ENCODE measurements around the gene ACTR1B.
"Not testable (repeated sequence)": the region's sequence is repeated elsewhere in the genome, so short reads cannot be mapped to it uniquely, and the experiment has no call there.

ACTR1B gene

DNA sequence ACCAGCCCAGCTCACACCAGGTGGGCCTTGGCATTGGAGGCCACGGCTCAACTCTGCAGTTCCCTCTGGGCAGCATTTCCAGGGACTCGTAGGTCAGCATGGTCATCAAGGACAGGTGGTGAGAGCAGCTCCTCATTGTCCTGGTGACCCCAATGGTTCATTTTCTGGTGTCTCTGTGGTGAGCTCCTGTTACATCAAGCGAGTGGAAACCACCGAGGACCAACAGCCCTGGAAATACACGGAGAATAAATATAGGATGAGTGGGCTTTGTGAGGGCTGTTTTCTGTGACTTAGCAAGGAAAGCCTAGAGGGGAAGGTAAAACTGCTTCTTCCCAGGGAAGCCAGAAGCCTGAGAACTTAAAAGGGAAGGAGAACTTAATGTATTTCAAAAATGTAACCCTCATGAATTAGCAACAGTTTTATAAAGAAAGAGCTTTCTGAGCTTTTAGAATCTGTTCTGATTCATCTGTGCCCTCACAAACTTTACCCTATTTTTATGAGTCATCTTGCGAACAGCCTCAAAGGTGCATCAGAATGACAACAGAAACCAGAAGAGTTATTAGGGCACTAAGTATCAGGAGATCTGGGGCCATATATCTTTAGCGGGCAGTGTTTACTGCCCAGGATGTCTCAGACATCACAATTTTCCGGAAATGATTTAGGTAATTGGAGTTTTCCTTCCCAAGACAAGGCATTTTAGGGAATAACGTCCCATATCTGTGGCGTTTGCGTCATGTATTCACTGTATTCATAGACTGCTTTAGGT is 24.4 kb upstream of the ACTR1B start:
- DNase-seq (ENCODE audit: low read depth): no peak

DNA sequence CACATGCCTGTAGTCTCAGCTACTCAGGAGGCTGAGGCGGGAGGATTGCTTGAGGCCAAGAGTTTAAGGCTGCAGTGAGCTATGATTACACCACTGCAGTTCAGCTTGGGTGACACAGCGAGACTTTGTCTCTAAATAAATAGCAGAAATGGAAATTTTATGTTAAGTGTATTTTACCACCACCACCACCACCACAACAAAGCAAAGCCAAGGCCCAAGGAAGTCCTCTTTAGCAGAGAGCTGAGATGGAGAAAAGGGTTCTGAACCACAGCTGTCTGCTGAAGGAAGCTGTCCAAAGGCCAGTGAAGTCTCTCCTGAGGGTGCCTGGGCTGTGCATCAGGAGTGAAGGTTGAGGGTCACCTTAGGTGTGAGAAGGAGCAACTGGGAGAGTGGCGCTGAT is 23.4 kb upstream of the ACTR1B start:
- not testable (repeated sequence) for DNase-seq (ENCODE audit: low read depth)

DNA sequence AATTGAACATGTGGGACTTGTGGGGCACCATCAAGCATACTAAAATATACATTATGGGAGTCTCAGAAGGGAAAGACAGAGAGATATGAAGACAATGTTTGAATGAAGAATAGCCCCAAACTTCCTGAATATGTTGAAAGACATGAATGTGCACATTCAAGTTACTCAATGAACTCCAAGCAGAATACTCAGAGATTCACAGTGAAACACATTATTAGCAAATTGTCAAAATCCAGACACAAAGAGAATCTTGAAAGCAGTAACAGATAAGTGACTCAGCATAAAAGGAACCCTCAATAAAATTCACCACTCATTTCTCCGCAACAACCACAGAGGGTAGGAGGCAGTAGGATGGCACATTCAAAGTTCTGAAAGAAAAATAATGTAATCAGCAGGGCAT is 14.5 kb upstream of the ACTR1B start:
- DNase-seq (ENCODE audit: low read depth): no peak

DNA sequence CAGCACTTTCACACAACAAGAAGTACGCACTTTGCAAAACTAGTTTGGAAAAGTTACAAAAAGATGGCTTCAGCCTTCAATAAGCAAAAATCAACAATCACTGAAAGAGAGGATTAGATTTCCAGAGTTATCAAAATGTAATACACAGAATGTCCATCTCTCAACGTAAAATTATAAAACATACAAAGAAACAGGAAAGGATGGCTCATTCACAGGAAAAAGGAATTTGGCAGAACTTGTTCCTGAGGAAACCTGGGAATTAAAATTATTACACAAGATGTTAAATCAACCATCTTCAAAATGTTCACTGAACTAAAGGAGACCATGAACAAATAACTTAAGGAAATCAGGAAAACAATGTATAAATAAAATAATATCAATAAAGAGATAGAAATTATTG is 13.6 kb upstream of the ACTR1B start:
- no peak for DNase-seq (ENCODE audit: low read depth)

DNA sequence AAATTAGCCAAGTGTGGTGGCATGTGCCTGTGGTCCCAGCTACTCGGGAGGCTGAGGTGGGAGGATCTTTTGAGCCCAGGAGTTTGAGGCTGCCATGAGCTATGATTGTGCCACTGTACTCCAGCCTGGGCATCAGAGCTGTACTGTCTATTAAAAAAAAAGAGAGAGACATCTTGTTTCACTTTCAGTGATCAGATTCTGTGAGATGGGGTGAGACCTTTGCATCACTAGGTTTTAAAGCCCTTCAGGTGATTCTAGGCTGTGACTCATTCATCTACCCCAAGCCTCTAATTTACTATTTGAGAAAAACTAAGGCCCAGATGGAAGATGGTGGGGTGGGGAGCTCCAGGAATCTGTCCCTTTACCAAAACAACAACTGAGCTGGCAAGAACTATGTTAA is 12.8 kb upstream of the ACTR1B start:
- no peak for DNase-seq (ENCODE audit: low read depth)

DNA sequence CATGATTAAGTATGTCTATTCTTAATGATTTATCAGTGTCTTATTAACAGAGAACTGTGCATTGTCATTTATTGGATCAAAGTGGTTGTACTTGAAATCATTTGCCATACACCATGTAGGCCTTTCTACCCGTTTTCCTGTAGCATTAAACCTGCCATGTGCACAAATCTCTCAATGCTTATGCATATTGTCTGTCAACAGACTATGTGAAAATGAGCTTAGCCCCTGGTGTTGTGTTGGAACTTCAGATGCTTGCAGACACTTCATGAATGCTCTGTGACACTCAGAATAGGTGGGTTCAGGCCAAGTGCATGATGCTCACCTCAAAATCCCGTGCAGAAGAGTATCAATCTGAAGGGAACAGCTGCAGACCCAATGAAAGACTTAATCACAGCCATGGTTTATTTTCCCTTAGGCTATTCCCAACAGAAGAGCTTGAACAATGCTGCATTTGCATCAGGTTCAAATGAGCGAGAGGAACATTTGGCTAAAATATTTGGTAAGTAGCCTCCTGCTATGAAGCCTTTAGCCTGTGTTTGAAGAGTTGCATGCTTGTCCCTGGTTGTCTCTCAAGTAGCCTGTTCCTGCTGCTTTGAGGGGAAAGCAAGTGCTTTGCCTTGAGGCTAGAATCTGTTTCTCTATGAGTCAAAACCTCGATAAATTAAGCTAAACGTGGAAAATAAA is 11.7 kb upstream of the ACTR1B start:
- DNase-seq (ENCODE audit: low read depth): no peak

DNA sequence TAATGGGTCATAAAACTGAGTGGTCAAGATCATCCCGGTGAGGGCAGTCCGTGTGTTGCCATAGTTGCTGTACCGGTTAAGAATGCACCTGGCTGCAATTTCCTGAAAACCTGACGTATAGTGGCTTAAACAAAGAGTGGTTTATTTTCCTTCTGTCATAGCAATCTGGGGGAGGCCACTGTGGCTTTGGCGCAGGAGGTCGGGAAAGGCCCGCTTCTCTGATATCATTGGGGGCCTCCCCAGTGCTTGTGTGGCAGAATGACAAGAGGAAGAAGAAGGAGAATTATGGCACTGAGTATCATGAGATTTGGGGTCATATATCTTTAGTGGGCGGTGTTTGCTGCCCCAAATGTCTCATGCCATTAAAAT is 10.1 kb upstream of the ACTR1B start:
- DNase-seq (ENCODE audit: low read depth): no peak

DNA sequence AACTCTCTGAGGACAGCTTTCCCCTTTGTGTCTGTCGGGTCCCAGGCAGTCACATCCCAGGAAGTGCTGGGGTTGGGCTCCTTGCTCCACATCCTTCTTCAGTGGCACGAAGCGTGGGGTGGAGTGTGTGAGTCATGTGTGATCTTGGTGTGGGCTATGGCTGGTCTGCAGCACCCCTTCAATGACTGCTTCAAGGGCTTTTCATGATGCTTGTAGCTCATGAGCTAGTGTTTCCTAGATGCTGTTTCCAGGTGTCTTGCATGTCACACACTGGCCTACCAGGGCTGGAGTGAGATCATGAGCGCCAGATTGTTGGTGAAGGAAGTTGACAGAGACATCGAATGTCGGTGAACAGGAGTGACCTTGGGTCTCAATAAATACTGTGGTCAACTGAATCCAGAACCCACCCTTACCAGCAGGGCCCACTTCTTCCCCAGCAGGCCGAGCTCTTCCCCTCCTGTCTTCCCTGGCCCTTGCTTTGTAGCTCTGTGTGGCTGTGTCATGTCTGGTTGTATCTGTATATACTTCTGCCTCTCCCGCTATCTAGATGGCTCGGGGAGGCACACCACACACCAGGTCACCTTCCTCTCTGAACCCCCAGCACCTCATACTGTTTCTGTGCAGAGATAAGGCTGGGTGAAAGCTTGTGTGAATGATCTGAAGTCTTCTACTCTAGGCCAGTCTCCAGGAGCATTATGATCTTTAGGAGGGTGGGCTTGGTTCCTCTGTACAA is 9.5 kb upstream of the ACTR1B start:
- DNase-seq (ENCODE audit: low read depth): no peak

DNA sequence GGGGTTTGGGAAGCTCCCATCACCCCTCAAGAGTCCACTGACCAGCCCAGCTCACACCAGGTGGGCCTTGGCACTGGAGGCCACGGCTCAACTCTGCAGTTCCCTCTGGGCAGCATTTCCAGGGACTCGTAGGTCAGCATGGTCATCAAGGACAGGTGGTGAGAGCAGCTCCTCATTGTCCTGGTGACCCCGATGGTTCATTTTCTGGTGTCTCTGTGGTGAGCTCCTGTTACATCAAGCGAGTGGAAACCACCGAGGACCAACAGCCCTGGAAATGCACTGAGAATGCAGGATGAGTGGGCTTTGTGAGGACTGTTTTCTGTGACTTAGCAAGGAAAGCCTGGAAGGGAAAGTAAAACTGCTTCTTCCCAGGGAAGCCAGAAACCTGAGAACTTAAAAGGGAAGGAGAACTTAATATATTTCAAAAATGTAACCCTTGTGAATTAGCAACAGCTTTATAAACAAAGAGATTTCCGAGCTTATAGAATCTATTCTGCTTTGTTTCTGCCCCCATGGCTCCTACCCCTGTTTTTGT is 8.8 kb upstream of the ACTR1B start:
- DNase-seq (ENCODE audit: low read depth): not testable (repeated sequence)

DNA sequence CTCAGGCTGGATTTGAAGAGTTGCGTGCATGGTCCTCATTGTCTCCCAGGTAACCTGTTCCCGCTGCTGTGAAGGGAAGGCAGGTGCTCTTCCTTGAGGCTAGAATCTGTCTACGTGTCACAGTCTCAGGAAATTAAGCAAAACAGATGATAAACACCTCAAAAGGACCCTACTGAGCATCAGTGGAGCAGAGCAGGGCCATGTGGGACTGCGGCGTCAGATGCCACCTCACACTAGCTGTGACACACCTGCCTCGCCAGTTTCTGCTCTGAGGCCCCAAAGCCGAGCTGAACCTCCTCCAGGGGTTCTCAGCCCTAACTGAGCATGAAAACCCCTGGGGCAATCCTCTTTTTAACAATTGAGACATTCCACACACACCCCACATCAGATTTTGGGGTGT is 7.7 kb upstream of the ACTR1B start:
- DNase-seq (ENCODE audit: low read depth): no peak

DNA sequence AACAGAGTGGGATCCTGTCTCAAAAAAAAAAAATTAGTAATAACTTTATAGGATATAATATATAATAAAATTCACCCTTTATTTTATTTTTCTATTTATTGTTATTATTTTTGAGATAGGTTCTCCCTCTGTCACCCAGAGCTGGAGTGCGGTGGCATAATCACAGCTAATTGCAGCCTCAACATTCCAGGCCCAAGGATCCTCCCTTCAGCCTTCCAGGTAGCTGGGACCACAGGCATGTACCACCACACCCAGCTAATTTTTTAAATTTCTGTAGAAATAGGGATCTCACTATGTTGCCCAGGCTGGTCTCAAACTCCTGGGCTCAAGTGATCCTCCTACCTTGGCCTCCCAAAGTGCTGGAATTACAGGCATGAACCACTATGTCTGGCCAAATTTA is 6.6 kb upstream of the ACTR1B start:
- no peak for DNase-seq (ENCODE audit: low read depth)

DNA sequence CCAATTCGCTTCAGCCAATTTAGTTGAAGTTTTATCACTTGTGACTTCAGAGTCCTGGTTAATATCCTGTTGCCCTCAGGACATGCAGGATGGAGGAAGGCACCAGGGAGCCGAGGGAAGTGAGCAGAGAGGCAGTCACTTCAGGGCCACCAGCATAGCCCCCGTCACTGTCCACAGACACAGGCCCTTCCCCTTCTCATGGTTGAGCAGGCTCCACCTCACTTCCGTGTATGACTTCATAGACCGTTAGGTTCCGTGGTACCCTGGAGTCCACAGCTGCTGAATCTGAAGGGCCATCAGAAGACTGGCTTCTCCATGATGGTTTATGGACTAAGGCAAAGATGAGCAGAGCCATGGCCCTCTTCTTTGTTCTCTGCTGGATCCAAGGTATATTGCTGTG is 5.6 kb upstream of the ACTR1B start, which contains the start of gene C2orf92:
C2orf92 (plus strand) TSS at position 266 of the 400 bp plus-strand sequence; CDS start at position 342, 76 bp downstream.
- DNase-seq (ENCODE audit: low read depth): no peak

DNA sequence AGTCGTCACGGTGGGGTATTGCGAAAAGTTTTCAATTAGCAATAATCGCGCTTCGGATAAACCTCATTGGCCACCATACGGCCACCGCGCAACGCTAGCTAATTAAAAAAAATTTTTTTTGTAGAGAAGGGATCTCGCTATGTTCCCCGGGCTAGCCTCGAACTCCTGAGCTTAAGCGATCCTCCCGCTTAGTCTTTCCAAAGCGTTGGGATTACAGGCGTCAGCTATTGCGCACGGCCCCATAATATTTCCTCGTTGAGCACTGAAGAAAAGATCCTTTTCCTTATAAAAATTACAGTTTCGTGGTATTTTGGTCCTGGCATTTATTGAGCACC is 759 bp upstream of the ACTR1B start:
- DNase-seq (ENCODE audit: low read depth): no peak

DNA sequence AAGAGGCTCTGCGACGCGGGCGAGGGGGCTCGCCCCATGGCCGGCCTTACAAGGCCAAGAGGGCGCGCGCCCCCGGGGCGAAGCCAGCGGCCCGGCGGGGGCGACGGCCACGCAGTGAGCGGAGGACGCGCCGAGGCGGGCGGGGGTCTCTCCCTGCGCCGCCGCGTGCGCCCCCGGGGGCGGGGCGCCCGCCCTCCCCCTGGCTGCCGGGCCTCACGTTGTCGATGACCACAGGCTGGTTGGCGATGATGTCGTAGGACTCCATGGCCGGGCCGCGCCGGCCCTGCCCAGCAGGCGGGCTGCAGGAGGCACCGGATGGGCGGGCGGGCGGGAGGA is 250 bp downstream of the ACTR1B start:
- no peak for DNase-seq (ENCODE audit: low read depth)

DNA sequence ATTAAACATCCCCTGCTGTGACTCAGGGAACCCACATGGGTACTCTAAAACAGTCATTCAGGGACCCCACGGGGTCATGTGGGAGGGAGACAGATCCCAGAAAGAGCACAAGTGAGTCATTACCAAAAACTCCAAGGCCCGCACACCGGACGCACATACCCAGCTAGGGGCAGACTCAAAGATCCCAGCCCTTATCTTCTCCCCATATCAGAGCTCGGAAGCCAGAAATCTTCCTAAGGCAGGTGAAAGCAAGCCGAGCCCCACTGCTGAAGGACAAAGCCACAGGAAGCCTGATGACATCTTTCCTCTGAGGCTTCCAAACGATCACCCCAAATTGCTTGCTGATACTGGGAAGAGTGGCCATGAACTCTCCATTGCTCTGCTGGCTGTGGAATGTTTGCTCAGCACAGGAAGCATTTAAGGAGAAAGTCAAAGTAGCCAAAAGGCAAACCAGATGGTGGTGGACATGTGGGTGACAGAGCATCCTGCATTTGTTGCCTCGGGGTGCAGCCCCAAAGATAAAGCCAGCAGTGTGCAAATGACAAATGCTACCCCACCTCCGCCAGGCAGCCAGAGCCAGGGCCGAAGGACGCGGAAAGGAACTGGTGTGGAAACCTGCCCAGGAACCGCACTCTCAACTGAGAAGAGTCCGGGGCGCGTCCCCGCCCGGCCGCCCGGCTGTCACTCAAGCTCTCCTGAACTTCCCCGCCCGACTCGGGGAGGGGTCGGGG is 784 bp downstream of the ACTR1B start:
- DNase-seq (ENCODE audit: low read depth): peak; percentile 42

DNA sequence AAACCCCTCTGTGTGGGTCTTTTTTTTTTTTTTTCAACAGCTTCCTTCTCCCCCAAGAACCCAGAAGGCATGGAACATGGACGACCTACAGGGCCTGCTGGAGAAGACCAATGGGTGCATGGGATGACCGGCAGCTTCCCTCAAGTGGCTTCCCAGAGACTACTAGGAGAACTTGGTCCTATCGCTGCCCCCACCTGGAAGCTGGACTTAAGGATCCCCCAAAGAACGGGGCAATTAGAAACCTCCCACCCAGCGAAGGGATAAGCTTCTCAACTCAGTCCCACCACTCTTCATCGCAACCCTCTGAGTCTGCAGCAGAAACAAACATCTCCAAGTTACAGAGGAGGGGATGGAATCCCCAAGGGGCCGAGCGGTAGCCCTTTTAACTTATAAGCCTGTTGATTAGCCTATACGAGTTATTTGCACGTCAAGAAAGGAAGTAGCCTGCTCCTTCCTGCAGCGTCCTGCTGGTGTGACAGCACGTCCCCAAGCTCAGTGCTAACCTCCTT is 1.4 kb downstream of the ACTR1B start:
- DNase-seq (ENCODE audit: low read depth): no peak

DNA sequence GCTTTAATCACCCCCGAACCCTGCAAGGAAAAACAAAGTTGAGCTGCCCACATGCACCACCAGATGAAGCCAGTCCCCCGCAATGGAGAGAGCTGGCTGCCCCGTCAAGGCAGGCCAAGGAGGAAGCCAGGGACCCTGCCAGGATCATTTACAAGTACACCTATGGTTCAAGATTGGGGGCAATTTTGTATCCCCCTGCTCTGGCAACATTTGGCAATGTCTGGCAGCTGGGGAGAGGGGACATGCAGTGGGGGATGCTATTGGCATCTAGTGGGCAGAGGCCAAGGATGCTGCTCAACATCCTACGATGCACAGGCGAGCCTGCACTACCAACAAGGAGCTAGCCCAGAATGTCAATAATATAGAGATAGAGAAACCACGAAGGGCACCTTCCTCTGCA is 1.9 kb downstream of the ACTR1B start:
- DNase-seq (ENCODE audit: low read depth): no peak

DNA sequence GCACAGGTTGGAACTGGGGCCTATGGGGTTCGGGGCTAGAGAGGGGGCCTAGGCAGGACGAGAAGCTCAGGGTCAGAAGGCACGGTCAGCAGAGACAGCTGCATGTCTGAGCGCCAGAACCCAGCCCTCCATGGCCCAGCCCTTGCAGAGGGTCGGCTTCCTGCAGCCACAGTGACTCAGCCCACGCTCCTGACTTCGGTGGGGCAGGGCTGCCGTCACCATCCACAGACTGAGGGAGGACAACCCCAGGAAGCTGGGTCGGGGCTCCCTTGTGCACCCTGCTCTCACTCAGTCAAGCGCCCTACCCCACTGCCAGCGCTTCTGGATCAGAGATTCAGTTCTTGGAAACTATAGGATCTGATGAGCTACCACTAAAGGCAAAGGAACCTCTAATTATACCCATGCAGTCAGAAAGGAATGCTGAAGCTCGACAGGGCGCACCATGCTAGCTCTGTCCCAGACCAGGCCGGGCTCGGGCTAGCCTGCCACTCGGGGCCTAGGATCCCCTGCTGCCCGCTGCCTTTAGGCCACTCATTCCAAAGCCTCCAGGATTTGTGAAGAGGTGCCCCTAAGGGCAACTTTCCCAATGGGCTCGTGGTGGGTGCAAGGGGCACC is 3.0 kb downstream of the ACTR1B start:
- no peak for DNase-seq (ENCODE audit: low read depth)

DNA sequence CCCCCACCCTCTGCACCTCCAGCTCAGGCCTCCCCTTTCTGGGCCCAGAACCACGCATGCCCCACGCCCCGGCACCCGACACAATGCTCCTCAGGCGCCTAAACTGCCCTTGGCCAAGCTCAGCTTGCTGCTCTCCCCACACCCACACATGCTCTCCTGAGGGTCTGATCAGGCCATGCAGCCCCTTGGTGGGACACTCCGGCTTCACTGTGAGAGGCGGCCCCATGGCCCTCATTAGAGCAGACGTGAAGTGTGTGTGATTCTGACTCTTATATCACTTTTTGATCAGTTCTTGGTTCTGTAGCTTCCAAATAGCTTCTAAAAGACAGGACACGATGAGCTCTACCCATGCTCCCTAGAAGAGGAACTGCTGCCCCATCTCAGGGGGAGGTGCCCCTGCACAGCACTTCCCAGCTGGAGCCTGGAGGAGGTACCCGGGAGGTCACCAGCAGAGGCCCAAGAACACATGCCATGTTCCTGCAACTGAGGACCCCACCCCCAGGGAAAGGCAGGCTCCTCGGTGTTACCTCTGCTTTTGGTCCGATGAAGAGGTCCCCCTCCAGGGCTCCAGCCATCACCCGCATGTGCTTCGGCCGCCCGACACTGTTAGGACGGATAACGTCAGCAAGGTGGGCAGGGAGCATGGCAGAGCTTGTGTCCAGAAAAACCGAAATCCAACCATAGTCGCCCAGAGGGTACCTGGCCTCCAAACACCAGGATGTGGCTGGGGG is 3.6 kb downstream of the ACTR1B start:
- no peak for DNase-seq (ENCODE audit: low read depth)

DNA sequence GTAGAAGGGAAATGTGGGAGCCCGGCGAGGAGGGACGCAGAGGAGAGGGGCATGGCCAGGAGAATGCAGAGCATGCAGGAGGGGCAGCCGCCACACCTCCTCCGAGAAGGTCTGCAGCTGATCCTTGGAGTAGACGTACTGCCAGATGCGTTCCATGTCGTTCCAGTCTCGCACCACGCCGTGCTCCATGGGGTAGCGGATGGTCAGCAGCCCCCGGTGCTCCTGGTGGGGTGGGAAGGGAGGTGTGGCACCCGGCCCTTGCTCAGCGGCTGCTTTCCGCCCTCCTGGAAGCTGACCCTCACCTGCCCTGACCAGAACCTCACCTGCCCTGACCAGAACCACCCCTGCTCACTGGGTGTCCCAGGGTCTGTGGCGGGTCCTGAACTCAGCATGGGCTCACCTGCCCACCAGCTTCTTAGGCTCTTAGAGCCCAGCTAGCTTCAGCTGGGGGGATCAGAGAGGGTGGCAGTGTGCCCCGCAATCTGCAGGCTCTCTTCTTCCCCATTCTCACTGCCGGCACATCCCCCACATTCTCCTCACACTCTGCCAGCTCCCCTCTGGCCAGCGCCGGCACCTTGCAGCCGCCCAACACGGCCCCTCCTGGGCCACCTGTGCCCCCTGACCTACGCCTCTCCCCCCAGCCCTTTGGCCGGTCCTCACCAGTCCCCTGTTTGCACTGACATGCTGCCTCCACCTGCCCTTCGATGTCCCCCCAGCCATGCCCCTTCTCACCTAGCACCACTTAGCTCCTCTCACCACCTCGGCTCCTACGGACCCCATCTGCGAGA is 4.4 kb downstream of the ACTR1B start:
- no peak for DNase-seq (ENCODE audit: low read depth)
